D721Med (cell line): ENCODE results near the gene USP24.

Experiments
- DNase-seq: peaks from one replicate; pipeline ENCODE4 v3.0.0; 2011; ENCODE audit warnings: low spot score; ENCODE audit not compliant: insufficient read length
- FAIRE-seq: peaks from 2 replicates; lab custom pipeline; 2011; peaks lifted over from hg19 to GRCh38; lab: Jason Lieb, UNC
- CTCF ChIP-seq: IDR thresholded peaks from 2 replicates; pipeline ENCODE4 v1.5.1; 2012; ENCODE audit warnings: mild to moderate bottlenecking, control low read depth; ENCODE audit not compliant: insufficient read depth; ENCODE audit errors: missing control alignments

The USP24 gene

GRCh38 chr1:55150880-55151588 is 64.1 kb downstream of the USP24 start:
- DNase-seq = no peak
- no peak for FAIRE-seq
- no peak for TF ChIP-seq CTCF

DNA sequence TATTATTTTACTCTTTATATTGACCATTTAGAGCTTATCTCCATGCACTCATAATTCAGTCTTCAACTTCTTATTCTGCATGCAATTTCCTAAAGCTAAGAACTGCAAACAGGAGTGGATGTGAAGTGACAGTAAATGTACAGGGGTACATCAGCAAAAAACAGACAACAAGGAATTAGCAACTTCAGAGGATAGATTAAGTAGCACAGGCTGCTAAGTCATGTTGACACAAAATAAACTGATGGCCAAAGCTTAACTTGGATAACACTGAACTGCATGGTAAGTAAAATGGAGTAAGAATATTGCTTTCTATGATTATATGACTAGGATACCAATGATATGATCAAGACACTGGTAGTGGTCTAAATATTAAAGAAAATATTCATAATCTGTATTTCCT is 66.5 kb downstream of the USP24 start:
- DNase-seq (no peak), FAIRE-seq (no peak)
- no peak for TF ChIP-seq CTCF

- DNase-seq (no peak), FAIRE-seq (no peak)
- no peak for TF ChIP-seq CTCF
These were observed 67.6 kb downstream of the USP24 start for GRCh38 chr1:55147524-55147923.

GRCh38 chr1:55146781-55147180 is 68.4 kb downstream of the USP24 start:
- TF ChIP-seq CTCF = no peak
- DNase-seq (no peak), FAIRE-seq (no peak)

GRCh38 chr1:55144886-55145285 is 70.3 kb downstream of the USP24 start:
- no peak for TF ChIP-seq CTCF
- no peak for FAIRE-seq
- DNase-seq = no peak

DNA sequence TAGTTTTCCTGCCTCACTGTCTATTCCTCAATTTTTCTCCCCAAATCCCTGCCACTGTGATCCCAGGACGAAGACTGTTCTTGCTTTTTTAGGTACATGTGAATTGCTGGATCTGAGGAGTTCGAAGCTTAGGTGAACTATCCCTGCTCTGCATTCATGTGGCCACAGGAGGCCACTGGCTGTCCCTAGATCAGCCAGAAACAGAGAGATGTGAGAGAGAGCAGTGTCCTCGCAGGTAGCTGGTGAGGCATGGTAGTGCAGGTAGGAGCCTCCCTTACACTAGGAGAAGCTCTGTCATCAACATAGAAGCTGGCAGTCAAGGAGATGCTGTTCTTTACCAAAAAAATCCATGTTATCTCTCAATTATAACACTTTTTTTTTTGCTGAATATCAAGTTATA is 71.5 kb downstream of the USP24 start:
- DNase-seq = no peak
- no peak for TF ChIP-seq CTCF
- no peak for FAIRE-seq

GRCh38 chr1:55141295-55141893 is 73.8 kb downstream of the USP24 start:
- FAIRE-seq = no peak

More at GRCh38 chr1:55141295-55141893, 73.8 kb downstream of the USP24 start:
- no peak for DNase-seq
- no peak for TF ChIP-seq CTCF
